BJ (cell line): ENCODE data around the gene MLLT10. TPM values are rescaled to one million over a fixed set of nuclear protein-coding genes. Genes with fewer than 3 reads are reported as not detected.

Experiments used
- CTCF ChIA-PET: fragments of 350-600 bp; formaldehyde crosslinking; extraction: SDS; loops from one replicate; lab custom pipeline; 2021; ENCODE audit warnings: antibody characterized with exemption, inconsistent platforms; lab: Yijun Ruan, JAX
- POLR2A ChIA-PET: fragments of 300-600 bp; sonication (Branson Sonifier 250); formaldehyde crosslinking; extraction: SDS; loops from one replicate; lab custom pipeline; 2021; ENCODE audit warnings: antibody characterized with exemption; lab: Charles Lee
- DNase-seq: peaks from one replicate; pipeline ENCODE4 v3.0.0-alpha.2; 2011; ENCODE audit warnings: low read depth
- H3K27me3 ChIP-seq: 2 replicates; pipeline ENCODE4 v1.6.0; 2011; ENCODE audit warnings: low read length; ENCODE audit not compliant: control insufficient read depth, insufficient read depth
- H3K36me3 ChIP-seq: 2 replicates; pipeline ENCODE4 v1.5.1; 2011; ENCODE audit warnings: low read length; ENCODE audit not compliant: control insufficient read depth, insufficient read depth
- H3K4me3 ChIP-seq: 2 replicates; pipeline ENCODE4 v1.5.1; 2011; ENCODE audit warnings: low read depth, mild to moderate bottlenecking, control low read depth, low read length
- polyA plus RNA-seq: library from polyadenylated mRNA; depleted of rRNA; stranded (reverse); fragments of >200 nt; gene quantifications from 2 replicates; pipeline ENCODE4 v1.2.3, GENCODE V29; 2011
- TF ChIP-seq, protein P1 (sequence below): IDR thresholded peaks from 2 replicates; pipeline ENCODE4 v1.5.1; 2011; ENCODE audit warnings: low read depth, mild to moderate bottlenecking, control low read depth, inconsistent platforms, low read length, moderate library complexity; ENCODE audit not compliant: insufficient read depth

Gene MLLT10
- polyA plus RNA-seq, 1 experiment, result 30.2 TPM

- ChIA-PET POLR2A (no interaction called here), CTCF (interaction anchor here (0.7 to 1.1 kb wide), 2 partner anchors 9 to 10 kb away, joined by 3 to 8 read pairs; no protein-coding TSS in a partner anchor)
- Histone ChIP-seq H3K4me3 (no peak overlapping the region), H3K27me3 (no peaks in the 10 kb centered on the region), H3K36me3 (no peaks in the 10 kb centered on the region)
- DNase-seq, result no peak
- TF ChIP-seq, protein P1, sequence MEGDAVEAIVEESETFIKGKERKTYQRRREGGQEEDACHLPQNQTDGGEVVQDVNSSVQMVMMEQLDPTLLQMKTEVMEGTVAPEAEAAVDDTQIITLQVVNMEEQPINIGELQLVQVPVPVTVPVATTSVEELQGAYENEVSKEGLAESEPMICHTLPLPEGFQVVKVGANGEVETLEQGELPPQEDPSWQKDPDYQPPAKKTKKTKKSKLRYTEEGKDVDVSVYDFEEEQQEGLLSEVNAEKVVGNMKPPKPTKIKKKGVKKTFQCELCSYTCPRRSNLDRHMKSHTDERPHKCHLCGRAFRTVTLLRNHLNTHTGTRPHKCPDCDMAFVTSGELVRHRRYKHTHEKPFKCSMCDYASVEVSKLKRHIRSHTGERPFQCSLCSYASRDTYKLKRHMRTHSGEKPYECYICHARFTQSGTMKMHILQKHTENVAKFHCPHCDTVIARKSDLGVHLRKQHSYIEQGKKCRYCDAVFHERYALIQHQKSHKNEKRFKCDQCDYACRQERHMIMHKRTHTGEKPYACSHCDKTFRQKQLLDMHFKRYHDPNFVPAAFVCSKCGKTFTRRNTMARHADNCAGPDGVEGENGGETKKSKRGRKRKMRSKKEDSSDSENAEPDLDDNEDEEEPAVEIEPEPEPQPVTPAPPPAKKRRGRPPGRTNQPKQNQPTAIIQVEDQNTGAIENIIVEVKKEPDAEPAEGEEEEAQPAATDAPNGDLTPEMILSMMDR, result no peak
Measured at GRCh38 chr10:21506351-21506750, 27.7 kb upstream of the MLLT10 start.

DNA sequence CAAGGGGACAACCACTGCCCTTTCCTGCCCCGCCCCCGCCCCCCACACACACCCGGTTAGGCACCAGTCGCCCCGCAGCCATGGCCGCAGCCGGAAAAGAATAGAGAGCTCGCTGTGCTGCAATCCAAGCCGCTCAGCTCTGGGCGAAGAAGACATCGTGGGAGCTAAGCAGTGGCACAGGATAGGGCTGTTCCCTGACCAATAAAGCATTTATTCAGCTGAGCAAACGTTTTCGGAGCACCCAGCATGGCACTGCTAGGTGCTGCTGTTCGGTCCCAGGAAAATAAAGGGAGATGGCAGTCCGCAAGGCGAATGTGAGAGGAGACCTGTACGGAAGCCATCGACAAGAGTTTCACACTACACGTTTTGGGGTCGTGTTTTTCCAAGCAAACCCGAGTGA, 26.9 kb upstream of the MLLT10 start:
- Histone ChIP-seq H3K36me3 (no peaks in the 10 kb centered on the region), H3K27me3 (no peaks in the 10 kb centered on the region), H3K4me3 (no peak overlapping the region)
- CTCF ChIA-PET, result interaction anchor here (0.9 to 5.3 kb wide), 3 partner anchors 10 to 226 kb away, joined by 3 to 34 read pairs (median 4); no protein-coding TSS in a partner anchor
- DNase-seq, result no peak
- TF ChIP-seq, protein P1, result no peak
- POLR2A ChIA-PET, result interaction anchor here (0.5 to 0.6 kb wide), 2 partner anchors 9 to 11 kb away, joined by 3 to 6 read pairs; no protein-coding TSS in a partner anchor

GRCh38 chr10:21508706-21509331, 25.2 kb upstream of the MLLT10 start:
- H3K27me3 ChIP-seq, result no peaks in the 10 kb centered on the region
- DNase-seq, result no peak
- ChIA-PET CTCF (interaction anchor here (0.7 to 5.3 kb wide), 4 partner anchors 12 to 251 kb away, joined by 3 to 34 read pairs (median 4); partner anchors contain the start of gene MLLT10), POLR2A (no interaction called here)
- no peak overlapping the region for H3K4me3 ChIP-seq
- H3K36me3 ChIP-seq, result no peaks in the 10 kb centered on the region
- TF ChIP-seq, protein P1, result no peak

- Histone ChIP-seq H3K36me3 (no peaks in the 10 kb centered on the region), H3K27me3 (no peaks in the 10 kb centered on the region), H3K4me3 (peak overlapping the region; percentile 30)
- POLR2A ChIA-PET, result no interaction called here
- CTCF ChIA-PET, result interaction anchor here (1.1 to 5.3 kb wide), 3 partner anchors 11 to 24 kb away, joined by 3 to 34 read pairs (median 4); partner anchors contain the start of gene MLLT10
- no peak for DNase-seq
- TF ChIP-seq, protein P1, result no peak
Measured at GRCh38 chr10:21509341-21510240, 24.4 kb upstream of the MLLT10 start.
